Measurements from ENCODE around the gene OR2V1. TPM values are rescaled to one million over a fixed set of nuclear protein-coding genes. Genes with fewer than 3 reads are reported as not detected.

Gene OR2V1
- total RNA-seq, 1 donor from 2014 or later, result not detected

DNA sequence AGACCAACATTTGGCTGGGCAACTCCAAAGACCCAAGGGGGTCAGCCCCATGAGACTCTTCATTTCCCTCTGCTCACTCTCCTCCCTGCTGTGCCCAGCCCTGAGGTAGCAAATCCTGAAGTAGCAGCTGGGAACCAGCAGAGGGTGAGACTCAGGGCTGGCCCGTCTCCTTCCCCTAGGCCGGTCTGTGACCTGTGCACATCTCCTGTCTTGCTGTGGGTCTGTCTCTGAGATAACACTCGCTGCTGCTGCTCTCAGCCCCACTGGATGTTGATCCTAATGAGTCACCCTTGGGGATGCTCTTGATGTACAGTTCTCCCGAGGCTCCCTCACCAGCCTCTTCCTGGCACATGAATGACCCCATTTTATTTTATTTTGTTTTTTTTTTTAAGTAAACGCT is 7.3 kb upstream of the OR2V1 start:
- Mint-ChIP-seq H3K36me3 (ENCODE audit: unreplicated experiment) (no peaks in the 10 kb centered on the region), H3K4me3 (ENCODE audit: unreplicated experiment) (no peak overlapping the region), H3K9me3 (ENCODE audit: unreplicated experiment) (peaks cover 6% of the 10 kb centered on the region), H3K27ac (ENCODE audit: unreplicated experiment) (no peak overlapping the region), H3K27me3 (ENCODE audit: unreplicated experiment) (peaks cover 23% of the 10 kb centered on the region), H3K4me1 (ENCODE audit: unreplicated experiment) (peaks cover 19% of the 10 kb centered on the region)
- peak; percentile 67 for DNase-seq (ENCODE audit: extremely low spot score, unreplicated experiment)
- TF ChIP-seq, protein P1, sequence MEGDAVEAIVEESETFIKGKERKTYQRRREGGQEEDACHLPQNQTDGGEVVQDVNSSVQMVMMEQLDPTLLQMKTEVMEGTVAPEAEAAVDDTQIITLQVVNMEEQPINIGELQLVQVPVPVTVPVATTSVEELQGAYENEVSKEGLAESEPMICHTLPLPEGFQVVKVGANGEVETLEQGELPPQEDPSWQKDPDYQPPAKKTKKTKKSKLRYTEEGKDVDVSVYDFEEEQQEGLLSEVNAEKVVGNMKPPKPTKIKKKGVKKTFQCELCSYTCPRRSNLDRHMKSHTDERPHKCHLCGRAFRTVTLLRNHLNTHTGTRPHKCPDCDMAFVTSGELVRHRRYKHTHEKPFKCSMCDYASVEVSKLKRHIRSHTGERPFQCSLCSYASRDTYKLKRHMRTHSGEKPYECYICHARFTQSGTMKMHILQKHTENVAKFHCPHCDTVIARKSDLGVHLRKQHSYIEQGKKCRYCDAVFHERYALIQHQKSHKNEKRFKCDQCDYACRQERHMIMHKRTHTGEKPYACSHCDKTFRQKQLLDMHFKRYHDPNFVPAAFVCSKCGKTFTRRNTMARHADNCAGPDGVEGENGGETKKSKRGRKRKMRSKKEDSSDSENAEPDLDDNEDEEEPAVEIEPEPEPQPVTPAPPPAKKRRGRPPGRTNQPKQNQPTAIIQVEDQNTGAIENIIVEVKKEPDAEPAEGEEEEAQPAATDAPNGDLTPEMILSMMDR (IDR thresholded peaks at IDR 0.05), result no peak

DNA sequence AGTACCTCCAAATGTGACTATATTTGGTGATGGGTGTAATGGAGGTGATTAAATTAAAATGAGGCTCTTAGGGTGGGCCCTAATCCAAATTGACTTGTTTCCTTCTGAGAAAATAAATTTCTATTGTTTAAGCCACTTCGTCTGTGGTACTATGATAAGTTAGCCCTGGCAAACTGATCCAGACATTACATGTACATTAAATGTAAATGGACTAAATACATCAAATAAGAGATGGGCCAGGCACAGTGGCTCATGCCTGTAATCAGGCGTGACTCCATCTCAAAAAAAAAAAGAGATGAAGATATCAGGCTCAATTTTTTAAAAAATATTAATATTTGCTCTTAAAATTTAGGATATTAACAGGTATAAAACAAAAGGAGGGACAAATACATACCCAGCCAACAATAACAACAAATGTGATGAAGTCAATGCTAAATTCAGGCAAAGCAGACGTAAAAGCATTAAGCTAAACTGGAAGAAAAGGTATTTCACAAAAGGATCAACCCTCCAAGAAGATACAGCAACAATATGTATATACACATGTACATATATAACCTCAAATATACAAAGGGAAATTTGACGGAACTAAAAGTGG is 5.5 kb upstream of the OR2V1 start:
- Mint-ChIP-seq H3K9me3 (ENCODE audit: unreplicated experiment) (peaks cover 6% of the 10 kb centered on the region), H3K36me3 (ENCODE audit: unreplicated experiment) (no peaks in the 10 kb centered on the region), H3K27ac (ENCODE audit: unreplicated experiment) (no peak overlapping the region), H3K4me3 (ENCODE audit: unreplicated experiment) (no peak overlapping the region), H3K4me1 (ENCODE audit: unreplicated experiment) (peaks cover 23% of the 10 kb centered on the region), H3K27me3 (ENCODE audit: unreplicated experiment) (peaks cover 13% of the 10 kb centered on the region)
- TF ChIP-seq, protein P1 (IDR thresholded peaks at IDR 0.05), result no peak
- no peak for DNase-seq (ENCODE audit: extremely low spot score, unreplicated experiment)

DNA sequence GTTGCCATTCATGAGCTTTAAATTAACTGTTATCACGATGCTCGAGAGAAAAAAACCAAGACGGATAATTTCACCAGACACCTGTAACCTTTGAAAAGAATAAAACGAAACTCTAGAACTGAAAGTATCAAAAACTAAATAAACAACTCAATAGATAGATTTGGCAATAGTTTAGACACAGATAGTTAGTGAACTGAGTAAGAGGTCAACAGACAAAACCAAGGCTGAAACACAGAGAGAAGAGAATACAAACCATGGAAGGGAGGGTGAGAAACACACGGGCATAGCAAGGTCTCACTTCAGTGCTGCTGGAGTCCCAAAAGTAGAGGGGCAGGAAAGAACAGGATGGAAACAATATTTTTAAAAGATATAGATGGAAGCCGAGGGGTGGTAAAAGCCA is 3.3 kb upstream of the OR2V1 start:
- no peaks in the 10 kb centered on the region for H3K36me3 Mint-ChIP-seq (ENCODE audit: unreplicated experiment)
- peaks cover 23% of the 10 kb centered on the region for H3K4me1 Mint-ChIP-seq (ENCODE audit: unreplicated experiment)
- H3K27ac Mint-ChIP-seq (ENCODE audit: unreplicated experiment), result no peak overlapping the region
- H3K4me3 Mint-ChIP-seq (ENCODE audit: unreplicated experiment), result no peak overlapping the region
- peaks cover 7% of the 10 kb centered on the region for H3K27me3 Mint-ChIP-seq (ENCODE audit: unreplicated experiment)
- TF ChIP-seq, protein P1 (IDR thresholded peaks at IDR 0.05), result no peak
- peaks cover 6% of the 10 kb centered on the region for H3K9me3 Mint-ChIP-seq (ENCODE audit: unreplicated experiment)
- DNase-seq (ENCODE audit: extremely low spot score, unreplicated experiment), result no peak

DNA sequence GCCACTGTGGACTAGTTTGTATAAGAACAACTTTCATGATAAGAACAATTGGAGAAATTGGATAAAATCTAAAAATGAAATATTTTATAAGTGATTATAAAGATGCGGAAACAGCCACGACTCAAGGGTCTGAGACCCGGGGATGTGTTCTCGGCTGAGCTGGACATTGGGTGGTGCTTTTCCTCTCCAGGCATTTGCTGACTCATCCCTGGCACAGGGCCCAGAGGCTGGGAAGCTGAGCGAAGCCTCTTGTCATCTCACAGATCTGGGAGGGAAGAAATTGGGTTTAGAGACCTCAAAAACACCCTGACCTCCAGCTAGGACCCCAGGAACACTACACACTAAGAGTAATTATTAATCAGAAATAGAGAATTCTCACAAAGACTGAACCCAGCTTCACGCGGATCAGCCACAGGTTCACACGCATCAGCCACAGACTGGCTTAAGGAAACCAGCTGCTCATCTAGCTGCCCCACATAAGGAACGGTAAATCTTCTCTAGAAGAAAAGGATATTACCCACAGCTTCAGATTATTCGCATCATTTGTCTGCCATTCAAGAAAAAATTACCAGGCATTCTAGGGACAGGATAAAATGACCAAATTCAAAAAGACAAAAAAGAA is 2.8 kb upstream of the OR2V1 start:
- no peak for DNase-seq (ENCODE audit: extremely low spot score, unreplicated experiment)
- TF ChIP-seq, protein P1 (IDR thresholded peaks at IDR 0.05), result no peak
- no peaks in the 10 kb centered on the region for H3K36me3 Mint-ChIP-seq (ENCODE audit: unreplicated experiment)
- H3K9me3 Mint-ChIP-seq (ENCODE audit: unreplicated experiment), result peaks cover 6% of the 10 kb centered on the region
- H3K4me1 Mint-ChIP-seq (ENCODE audit: unreplicated experiment), result peaks cover 23% of the 10 kb centered on the region
- peaks cover 7% of the 10 kb centered on the region for H3K27me3 Mint-ChIP-seq (ENCODE audit: unreplicated experiment)
- peak overlapping the region; percentile 12 for H3K27ac Mint-ChIP-seq (ENCODE audit: unreplicated experiment)
- H3K4me3 Mint-ChIP-seq (ENCODE audit: unreplicated experiment), result no peak overlapping the region

DNA sequence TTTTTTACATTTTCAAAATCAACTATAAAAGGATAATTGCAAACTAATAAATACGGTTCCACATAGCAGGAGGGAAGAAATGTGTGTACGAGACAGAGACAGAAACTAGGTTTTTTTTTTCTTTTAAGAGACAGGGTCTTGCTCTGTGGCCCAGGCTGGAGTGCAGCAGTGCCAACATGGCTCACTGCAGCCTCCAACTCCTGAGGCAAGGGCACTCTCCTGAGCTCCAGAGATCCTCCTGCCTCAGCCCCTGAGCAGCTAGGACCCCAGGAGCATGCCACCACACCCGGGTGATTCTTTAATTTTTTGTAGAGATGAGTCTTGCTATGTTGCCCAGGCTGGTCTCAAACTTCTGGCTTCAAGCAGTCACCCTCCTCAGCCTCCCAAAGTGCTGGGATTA is 2.1 kb upstream of the OR2V1 start:
- Mint-ChIP-seq H3K27ac (ENCODE audit: unreplicated experiment) (no peak overlapping the region), H3K4me1 (ENCODE audit: unreplicated experiment) (peaks cover 23% of the 10 kb centered on the region), H3K27me3 (ENCODE audit: unreplicated experiment) (peaks cover 12% of the 10 kb centered on the region), H3K36me3 (ENCODE audit: unreplicated experiment) (no peaks in the 10 kb centered on the region), H3K4me3 (ENCODE audit: unreplicated experiment) (no peak overlapping the region), H3K9me3 (ENCODE audit: unreplicated experiment) (peaks cover 6% of the 10 kb centered on the region)
- TF ChIP-seq, protein P1 (IDR thresholded peaks at IDR 0.05), result no peak
- no peak for DNase-seq (ENCODE audit: extremely low spot score, unreplicated experiment)

All from osteocyte (in vitro differentiated cells).